Hematopoietic multipotent progenitor cell (in vitro differentiated cells): ENCODE data around the gene ATP12A. TPM values are rescaled to one million over a fixed set of nuclear protein-coding genes. Genes with fewer than 3 reads are reported as not detected.
"Not testable (repeated sequence)": the region's sequence is repeated elsewhere in the genome, so short reads cannot be mapped to it uniquely, and the experiment has no call there.

Experiments used
- DNase-seq, 3 donors: peaks; one replicate each; pipeline ENCODE4 v3.0.0-alpha.2; 2011 to 2015; ENCODE audit warnings: low read depth in 2 of 3, low spot score in 2 of 3
- total RNA-seq: library from RNA; depleted of rRNA; stranded (reverse); fragments of >200 nt; gene quantifications from one replicate; pipeline ENCODE4 v1.2.3, GENCODE V29; 2012

The ATP12A gene
- total RNA-seq, 1 donor: under 0.01 TPM

GRCh38 chr13:24724714-24725113 is 44.5 kb downstream of the ATP12A start:
- no peak for DNase-seq

- no peak for DNase-seq
Measured at GRCh38 chr13:24725379-24725778, 45.2 kb downstream of the ATP12A start.

GRCh38 chr13:24727731-24728601 is 47.8 kb downstream of the ATP12A start:
- DNase-seq: peak; percentile 58 to 93 (median 82)

- DNase-seq: not testable (repeated sequence)
Measured at GRCh38 chr13:24730873-24731567, 50.8 kb downstream of the ATP12A start.

GRCh38 chr13:24734950-24735349 is 54.7 kb downstream of the ATP12A start:
- peak in 1 of 3 donors; percentile 19 for DNase-seq

GRCh38 chr13:24737042-24737441 is 56.8 kb downstream of the ATP12A start:
- no peak for DNase-seq

GRCh38 chr13:24738366-24738847 is 58.2 kb downstream of the ATP12A start:
- DNase-seq: no peak

GRCh38 chr13:24740014-24740890 is 60.0 kb downstream of the ATP12A start:
- no peak for DNase-seq

- peak in 2 of 3 donors; percentile 14 to 20 for DNase-seq
Measured at GRCh38 chr13:24741016-24741662, 60.9 kb downstream of the ATP12A start.

GRCh38 chr13:24741791-24742190 is 61.6 kb downstream of the ATP12A start:
- DNase-seq: no peak

GRCh38 chr13:24742294-24742693 is 62.1 kb downstream of the ATP12A start:
- DNase-seq: no peak

GRCh38 chr13:24742977-24743376 is 62.8 kb downstream of the ATP12A start:
- DNase-seq: peak in 1 of 3 donors; percentile 49

- DNase-seq: no peak
Measured at GRCh38 chr13:24744247-24744646, 64.0 kb downstream of the ATP12A start.

- DNase-seq: peak in 1 of 3 donors; percentile 30
Measured at GRCh38 chr13:24745516-24745860, 65.3 kb downstream of the ATP12A start.

GRCh38 chr13:24745861-24746617 is 65.8 kb downstream of the ATP12A start:
- DNase-seq: peak in 2 of 3 donors; percentile 19 to 26

GRCh38 chr13:24746618-24747247 is 66.5 kb downstream of the ATP12A start:
- DNase-seq: peak in 2 of 3 donors; percentile 21 to 28

- DNase-seq: peak in 2 of 3 donors; percentile 25 to 39
Measured at GRCh38 chr13:24747248-24748060, 67.2 kb downstream of the ATP12A start.

GRCh38 chr13:24748061-24748400 is 67.8 kb downstream of the ATP12A start:
- DNase-seq: no peak
